Activated T-cell treated with anti-CD3 and anti-CD28 coated beads, Interleukin-2, amount 50 U/mL, for 48 hours (primary cell): ENCODE results near the gene LAMP1.
"Not testable (repeated sequence)": the region's sequence is repeated elsewhere in the genome, so short reads cannot be mapped to it uniquely, and the experiment has no call there.

Experiments used
- DNase-seq, 2 experiments: peaks; one replicate each; pipeline ENCODE4 v3.0.0-alpha.2; 2020

Gene LAMP1

DNA sequence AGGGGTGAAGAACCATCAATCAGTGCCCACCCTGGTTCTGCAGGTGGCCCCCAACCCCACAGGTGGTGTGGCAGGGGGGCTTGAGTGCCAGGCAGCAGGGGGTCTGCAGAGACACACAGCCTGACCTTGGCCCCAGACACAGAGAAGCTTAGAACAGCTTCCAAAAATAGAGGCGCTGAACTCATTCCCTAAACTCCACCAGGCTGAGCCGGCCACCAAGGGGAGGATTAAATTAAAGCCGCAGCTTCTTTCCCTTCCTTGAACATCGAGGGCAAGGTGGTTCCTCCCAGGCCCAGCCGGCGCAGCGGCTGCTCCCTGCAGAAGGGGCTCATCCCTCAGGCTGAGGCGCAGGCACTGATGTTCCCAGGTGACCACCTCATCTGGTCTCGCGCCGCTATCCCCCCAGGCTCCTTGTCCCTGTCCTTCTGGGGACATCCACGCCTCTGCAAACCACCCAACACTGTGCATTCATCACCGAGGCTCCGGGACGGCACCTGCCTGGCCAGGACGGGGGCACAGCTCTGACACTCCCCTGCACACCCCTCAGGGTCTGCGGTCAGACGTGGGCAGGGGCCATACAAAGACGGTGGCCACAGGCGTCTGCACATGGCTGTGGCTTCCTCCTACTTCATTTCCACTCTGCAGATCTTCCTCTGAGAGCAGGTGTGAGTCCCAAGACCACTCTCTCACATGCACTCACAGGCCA, 30.9 kb downstream of the LAMP1 start:
- no peak for DNase-seq

GRCh38 chr13:113328851-113329250, 31.8 kb downstream of the LAMP1 start:
- no peak for DNase-seq

DNA sequence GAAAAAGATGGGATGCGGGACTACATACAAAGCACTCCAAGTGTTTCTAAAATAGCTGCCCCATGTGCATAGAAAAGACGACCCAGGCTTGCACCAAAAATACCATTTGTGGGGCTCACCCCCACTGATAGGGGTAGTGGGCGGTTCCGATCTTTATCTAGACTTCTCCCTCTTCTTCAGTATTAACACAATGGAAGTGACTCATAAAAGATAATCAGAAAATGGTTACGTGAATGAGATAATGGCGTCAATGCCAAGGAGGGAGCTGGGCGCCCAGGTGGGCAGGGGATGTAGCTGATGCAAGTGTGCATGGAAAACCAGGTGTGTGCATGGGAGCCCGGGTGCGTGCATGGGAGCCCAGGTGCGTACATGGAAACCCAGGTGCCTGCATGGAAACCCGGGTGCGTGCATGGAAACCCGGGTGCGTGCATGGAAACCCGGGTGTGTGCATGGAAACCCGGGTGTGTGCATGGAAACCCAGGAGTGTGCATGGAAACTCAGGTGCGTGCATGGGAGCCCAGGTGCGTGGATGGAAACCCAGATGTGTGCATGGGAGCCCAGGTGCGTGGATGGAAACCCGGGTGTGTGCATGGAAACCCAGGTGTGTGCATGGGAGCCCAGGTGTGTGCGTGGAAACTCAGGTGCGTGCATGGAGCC, 32.7 kb downstream of the LAMP1 start:
- no peak for DNase-seq

DNA sequence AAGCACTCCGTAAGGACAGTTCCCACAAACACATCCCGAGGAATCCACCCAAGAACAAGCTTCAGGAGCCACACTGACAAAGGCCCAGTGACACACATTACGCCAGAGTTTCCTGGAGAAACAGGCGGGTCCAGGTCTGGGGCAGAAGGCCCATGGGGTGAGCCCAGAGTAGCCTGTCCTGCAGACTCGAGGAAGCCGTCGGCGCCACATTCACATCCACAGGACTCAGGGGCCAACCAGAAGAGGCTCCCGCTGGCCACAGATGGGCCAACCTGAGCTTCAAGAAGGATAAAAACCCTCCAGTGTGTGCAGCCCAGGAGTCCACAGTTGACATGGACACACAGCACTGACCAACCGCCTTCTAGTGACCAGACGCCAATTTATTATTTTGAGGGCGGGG, 35.6 kb downstream of the LAMP1 start:
- no peak for DNase-seq

GRCh38 chr13:113333076-113333475, 36.0 kb downstream of the LAMP1 start:
- DNase-seq: no peak

DNA sequence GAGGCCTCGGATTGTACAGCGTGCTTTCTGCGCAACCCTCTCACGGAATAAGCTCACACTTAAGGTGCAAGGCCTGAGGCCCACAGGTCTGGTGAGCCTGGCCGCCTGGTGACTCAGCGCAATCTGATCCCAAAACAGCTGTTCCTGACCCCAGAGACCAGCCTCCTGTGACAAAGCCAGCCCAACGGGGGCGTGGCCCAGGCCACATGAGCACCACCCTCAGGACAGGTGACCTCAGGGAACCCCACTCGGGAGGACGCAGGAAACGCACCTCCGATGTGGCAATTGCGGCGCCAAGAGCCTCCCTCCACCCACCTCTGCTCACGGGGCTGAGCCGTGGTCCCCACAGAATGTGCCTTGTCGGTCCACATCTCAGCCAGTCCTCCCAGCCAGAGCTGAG, 40.5 kb downstream of the LAMP1 start:
- DNase-seq: no peak

DNA sequence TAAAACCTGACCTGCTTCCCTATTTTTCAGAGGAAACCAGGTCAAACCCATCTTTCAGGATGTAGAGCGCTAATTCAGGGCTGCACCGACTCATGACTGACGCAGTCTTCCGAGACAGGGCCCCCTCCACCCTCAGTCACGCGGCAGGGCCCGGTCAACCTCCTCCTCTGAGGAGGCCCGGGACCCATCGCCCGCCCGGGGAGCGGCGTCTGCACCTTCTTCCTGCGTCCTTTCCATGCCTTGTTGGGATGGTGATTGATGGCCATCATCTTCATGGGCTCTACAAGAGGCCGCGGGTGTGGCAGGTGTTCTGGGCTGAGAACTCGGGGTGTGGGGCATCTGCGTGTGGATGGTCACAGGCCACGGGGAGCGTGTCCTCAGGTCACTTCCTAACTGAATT, 40.9 kb downstream of the LAMP1 start:
- no peak for DNase-seq

- DNase-seq: no peak
Observed at GRCh38 chr13:113338451-113338850, 41.4 kb downstream of the LAMP1 start.

- no peak for DNase-seq
Observed at GRCh38 chr13:113342820-113343691, 46.0 kb downstream of the LAMP1 start.

- DNase-seq: no peak
Observed at GRCh38 chr13:113343692-113343968, 46.6 kb downstream of the LAMP1 start.

- DNase-seq: no peak
Observed at GRCh38 chr13:113345486-113345885, 48.4 kb downstream of the LAMP1 start.

DNA sequence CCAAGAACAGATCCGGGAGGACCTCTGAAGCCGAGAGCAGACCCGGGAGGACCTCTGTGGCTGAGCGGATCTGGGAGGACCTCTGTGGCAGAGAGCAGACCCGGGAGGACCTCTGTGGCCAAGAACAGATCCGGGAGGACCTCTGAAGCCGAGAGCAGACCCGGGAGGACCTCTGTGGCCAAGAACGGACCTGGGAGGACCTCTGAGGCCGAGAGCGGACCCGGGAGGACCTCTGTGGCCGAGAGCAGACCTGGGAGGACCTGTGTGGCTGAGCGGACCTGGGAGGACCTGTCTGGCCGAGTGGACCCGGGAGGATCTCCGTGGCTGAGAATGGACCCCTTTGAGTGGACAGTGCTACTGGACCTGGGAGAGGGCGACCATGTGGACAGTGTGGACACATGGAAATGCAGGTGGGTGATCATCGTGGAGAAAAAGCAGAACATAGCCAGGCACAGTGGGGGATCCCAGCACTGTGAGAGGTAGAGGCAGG, 50.7 kb downstream of the LAMP1 start:
- DNase-seq: not testable (repeated sequence)

DNA sequence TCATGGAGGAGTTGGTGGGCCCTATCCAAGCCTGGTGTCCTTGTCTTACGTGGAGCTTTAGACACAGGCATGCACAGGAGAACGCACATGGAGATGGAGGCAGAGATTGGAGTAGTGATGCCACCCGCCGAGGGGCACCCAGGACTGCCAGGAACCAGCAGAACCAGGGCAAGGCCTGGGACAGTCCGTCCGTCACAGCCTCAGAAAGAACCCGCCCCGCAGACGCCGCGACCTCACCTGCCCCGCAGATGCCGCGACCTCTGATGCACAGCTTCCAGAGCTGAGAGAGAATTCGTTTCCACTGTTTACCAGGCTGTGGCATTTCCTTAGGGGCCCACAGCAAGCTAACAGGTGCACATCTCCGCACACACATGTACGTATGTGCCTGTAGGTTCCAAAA, 51.6 kb downstream of the LAMP1 start:
- no peak for DNase-seq

GRCh38 chr13:113349050-113349449, 52.0 kb downstream of the LAMP1 start:
- no peak for DNase-seq

DNA sequence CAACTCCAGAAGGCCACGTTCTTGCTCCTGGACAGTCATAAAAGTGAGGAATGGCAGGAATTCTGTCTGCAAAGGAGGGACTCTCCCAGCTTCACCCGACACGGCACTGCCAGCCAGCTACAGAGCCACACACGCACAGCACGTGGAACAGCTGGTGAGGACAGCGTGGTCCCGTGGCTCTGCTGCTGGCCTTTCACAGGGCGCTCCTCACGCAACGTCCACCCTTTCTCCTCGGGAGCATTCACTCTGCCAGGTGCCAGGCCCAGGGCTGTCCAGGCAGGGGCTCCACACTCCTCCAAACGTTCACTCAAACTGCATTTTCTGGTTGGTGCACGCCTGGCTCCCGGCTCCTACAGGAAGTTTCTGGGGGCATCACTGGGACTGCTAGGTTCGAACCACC, 52.5 kb downstream of the LAMP1 start:
- DNase-seq: no peak

DNA sequence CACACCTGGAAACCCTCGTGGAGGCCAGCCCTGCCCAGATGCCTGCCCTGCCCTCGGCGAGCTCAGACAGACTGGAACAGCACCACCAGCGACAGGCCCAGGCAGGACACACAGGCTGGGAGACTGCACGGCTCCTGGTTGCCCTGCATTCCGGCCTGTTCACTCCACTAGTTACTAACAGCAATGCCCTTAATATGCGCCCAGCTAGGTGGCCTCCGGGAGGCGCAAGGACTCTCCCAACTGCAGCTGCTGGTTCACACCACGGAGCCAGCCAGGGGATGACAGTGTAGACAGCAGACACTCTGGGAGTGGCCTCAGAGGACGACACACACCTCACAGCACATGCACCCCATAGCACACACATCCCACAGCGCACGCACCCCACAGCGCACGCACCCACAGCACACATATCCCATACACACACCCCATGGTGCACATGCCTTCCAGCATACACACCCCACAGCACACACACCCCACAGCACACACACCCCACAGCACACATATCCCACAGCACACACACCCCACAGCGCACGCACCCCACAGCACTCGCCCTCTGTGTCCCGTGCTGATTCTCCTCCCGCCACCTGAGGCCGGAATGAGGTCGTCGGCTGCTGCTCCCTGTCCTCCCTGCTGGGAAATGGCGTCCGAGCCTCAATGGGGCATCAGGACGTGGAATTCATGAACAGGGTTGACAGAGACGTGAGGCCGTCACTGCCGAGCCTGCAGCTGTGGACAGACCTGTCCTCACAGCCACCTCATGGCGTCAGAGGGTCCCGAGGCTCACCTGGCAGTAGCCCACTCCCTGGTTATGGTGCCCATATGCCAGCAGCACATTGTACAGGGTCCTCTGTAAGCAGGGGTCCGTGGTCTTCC, 53.3 kb downstream of the LAMP1 start:
- DNase-seq: no peak

DNA sequence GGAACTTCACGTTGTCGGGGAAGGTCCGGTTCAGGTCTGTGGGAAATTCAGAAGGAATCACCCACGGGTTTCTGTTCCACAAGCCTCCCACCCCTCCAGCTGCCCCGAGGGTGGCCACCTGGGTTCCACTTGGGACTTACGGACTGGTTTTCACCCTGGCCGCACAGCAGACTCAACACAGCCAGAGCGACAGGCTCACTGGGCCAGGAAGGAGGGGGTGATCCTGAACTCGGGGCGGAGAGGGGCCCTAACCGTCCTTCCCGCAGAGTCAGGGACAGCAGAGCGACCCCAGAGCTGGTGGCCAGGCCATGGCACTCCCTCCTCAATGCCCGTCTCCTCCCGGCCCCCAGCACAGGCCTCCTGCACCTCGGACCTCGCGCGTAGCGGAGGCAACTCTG, 53.9 kb downstream of the LAMP1 start:
- no peak for DNase-seq

- no peak for DNase-seq
Observed at GRCh38 chr13:113351514-113352026, 54.5 kb downstream of the LAMP1 start.

GRCh38 chr13:113353254-113353653, 56.2 kb downstream of the LAMP1 start:
- no peak for DNase-seq

DNA sequence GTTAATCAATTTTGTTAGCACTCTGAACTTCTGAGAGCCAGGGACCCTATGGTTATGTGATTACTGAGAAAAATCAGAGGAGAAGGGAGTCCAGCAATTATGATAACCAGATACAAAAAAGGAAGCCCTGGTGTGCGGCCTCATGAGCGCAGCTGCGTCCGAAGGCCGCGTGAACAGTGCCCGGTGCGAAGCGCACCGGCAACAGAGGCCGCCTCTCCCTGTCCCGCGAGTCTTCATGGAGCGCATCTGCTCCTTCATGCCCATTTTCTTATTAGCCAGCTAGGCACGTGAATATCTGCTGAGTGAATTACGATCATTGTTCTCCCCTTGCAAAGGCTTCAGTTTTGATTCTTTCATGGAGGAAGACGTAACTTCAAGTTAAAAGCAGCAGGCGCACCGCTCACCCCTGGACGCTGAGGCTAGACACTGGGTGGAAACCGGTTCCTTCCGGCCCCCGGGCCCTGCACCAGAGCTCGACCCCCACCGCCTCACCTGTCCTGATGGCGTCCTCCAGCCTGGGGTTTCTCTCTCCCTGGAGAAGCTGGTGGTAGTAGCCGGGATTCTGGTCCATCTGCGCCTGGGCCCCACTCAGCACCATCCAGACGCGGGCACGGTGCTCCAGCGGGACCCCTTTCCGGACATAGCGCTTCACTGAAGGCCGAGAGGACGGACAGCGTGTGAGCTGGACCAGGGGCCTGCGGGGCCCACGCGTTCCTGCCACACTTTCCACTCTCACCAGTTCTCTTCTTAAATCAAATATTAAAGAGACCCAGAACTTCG, 58.0 kb downstream of the LAMP1 start:
- DNase-seq: no peak

DNA sequence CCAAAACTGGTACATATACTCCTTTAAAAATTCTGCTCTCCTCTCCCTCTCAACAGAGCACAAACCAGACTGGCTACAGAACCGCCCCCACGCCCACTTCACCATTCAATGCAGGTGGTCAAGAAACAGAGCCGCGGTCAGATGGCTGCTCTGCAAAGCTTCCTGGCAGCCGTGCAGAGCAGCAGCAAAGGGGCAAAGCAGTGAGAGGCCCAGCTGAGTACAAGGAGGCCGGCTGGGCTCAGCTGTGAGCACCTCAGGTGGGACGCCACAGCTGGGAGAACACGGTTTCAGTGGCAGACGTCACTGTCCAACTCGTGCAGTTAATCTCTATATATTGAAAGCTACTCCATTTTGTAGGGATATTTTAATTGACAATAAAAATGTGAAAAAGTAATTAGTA, 58.6 kb downstream of the LAMP1 start:
- no peak for DNase-seq

DNA sequence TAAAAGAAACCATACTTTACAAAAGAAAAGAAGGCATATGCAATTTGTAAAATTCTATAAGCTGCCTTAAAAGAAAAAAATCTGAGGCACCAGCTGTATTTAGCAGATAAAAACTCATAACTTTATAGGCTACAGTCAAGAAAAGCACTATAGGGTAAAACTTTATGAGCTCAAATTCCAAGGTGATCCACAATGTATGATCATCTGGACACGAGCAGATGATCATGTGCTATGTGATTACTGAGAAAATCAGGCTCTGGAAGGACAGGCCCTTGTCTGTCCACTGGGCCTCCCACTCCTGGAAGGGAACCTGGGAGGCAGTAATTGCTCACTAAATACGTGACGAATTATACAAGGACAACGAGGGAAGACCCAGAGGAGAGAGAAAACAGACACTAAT, 59.6 kb downstream of the LAMP1 start:
- DNase-seq: no peak
